Activated effector memory CD4-positive, alpha-beta T cell treated with anti-CD3 and anti-CD28 coated beads, Interleukin-2, amount 50 U/mL, for 16 hours (primary cell): ENCODE measurements around the gene HOXA3.

Experiments used
- DNase-seq: peaks from one replicate; pipeline ENCODE4 v3.0.0-alpha.2; 2020

Gene HOXA3

GRCh38 chr7:27177795-27178320, 25.5 kb upstream of the HOXA3 start:
- DNase-seq, result no peak

GRCh38 chr7:27176962-27177794, 24.8 kb upstream of the HOXA3 start:
- peak; percentile 44 for DNase-seq

- DNase-seq, result no peak
Observed at GRCh38 chr7:27176524-27176845, 24.1 kb upstream of the HOXA3 start.

GRCh38 chr7:27175626-27176523, 23.5 kb upstream of the HOXA3 start:
- peak; percentile 53 for DNase-seq

GRCh38 chr7:27174874-27175625, 22.7 kb upstream of the HOXA3 start:
- DNase-seq, result peak; percentile 38

- DNase-seq, result peak; percentile 50
Observed at GRCh38 chr7:27173956-27174873, 21.8 kb upstream of the HOXA3 start, which contains the start of gene HOXA10. TSS of gene HOXA10 (minus strand) at chr7:27174320. CDS start at chr7:27174306, 14 bp downstream.

- DNase-seq, result peak; percentile 71
Observed at GRCh38 chr7:27173511-27173955, 21.1 kb upstream of the HOXA3 start.

- peak; percentile 65 for DNase-seq
Observed at GRCh38 chr7:27172823-27173510, 20.6 kb upstream of the HOXA3 start.

- peak; percentile 62 for DNase-seq
Observed at GRCh38 chr7:27172315-27172774, 20.0 kb upstream of the HOXA3 start.

GRCh38 chr7:27171637-27172314, 19.4 kb upstream of the HOXA3 start:
- peak; percentile 62 for DNase-seq

- DNase-seq, result peak; percentile 60
Observed at GRCh38 chr7:27171325-27171636, 18.9 kb upstream of the HOXA3 start.

GRCh38 chr7:27170426-27171324, 18.3 kb upstream of the HOXA3 start:
- DNase-seq, result no peak

GRCh38 chr7:27169658-27170425, 17.5 kb upstream of the HOXA3 start:
- peak; percentile 57 for DNase-seq

GRCh38 chr7:27168265-27168947, 16.0 kb upstream of the HOXA3 start:
- DNase-seq, result no peak

GRCh38 chr7:27167916-27168264, 15.5 kb upstream of the HOXA3 start:
- no peak for DNase-seq

- no peak for DNase-seq
Observed at GRCh38 chr7:27166531-27167505, 14.4 kb upstream of the HOXA3 start.
